Measurements from ENCODE around the gene UBE4B. TPM values are rescaled to one million over a fixed set of nuclear protein-coding genes. Genes with fewer than 3 reads are reported as not detected.
"Not testable (repeated sequence)": the region's sequence is repeated elsewhere in the genome, so short reads cannot be mapped to it uniquely, and the experiment has no call there.

Gene UBE4B
- total and polyA plus RNA-seq, 2 experiments from 2014 or later, result 18.7 to 41.1 TPM

GRCh38 chr1:10106756-10107475 lies 74.2 kb downstream of the UBE4B start:
- H2AFZ ChIP-seq, result no peak overlapping the region

GRCh38 chr1:10107476-10107847 lies 74.7 kb downstream of the UBE4B start:
- H4K20me1 ChIP-seq (ENCODE audit: insufficient read depth, poor library complexity, severe bottlenecking); H3K4me2 ChIP-seq; H2AFZ ChIP-seq; H3K27me3 ChIP-seq; H3K36me3 ChIP-seq (replicated peaks; ENCODE audit: insufficient read depth, low read depth); DNase-seq (ENCODE audit: low spot score); H3K4me3 ChIP-seq; H3K9me3 ChIP-seq (ENCODE audit: low read depth); H3K79me2 ChIP-seq; H3K9me2 ChIP-seq (replicated peaks; ENCODE audit: insufficient read depth); H3K4me1 ChIP-seq (ENCODE audit: insufficient read depth): not testable (repeated sequence)
- 95% methylated on average over 6 of the region's 8 CpGs for WGBS (ENCODE audit: low lambda C conversion rate, missing lambda C conversion rate)
- H3K27ac ChIP-seq, result peak overlapping the region; percentile 28

More at GRCh38 chr1:10106756-10107475, 74.2 kb downstream of the UBE4B start:
- H3K4me2 ChIP-seq, result no peak overlapping the region
- H3K4me1 ChIP-seq (ENCODE audit: insufficient read depth), result peaks cover 5% of the 10 kb centered on the region
- no peaks in the 10 kb centered on the region for H3K9me2 ChIP-seq (replicated peaks; ENCODE audit: insufficient read depth)
- H3K79me2 ChIP-seq, result peaks cover 3% of the 10 kb centered on the region
- H3K9me3 ChIP-seq (ENCODE audit: low read depth), result no peaks in the 10 kb centered on the region
- no peaks in the 10 kb centered on the region for H3K36me3 ChIP-seq (replicated peaks; ENCODE audit: insufficient read depth, low read depth)
- no peak for TF ChIP-seq CTCF (IDR thresholded peaks at IDR 0.05; ENCODE audit: poor library complexity)
- TF ChIP-seq EZH2 (IDR thresholded peaks at IDR 0.05; ENCODE audit: borderline replicate concordance), result no peak
- no peaks in the 10 kb centered on the region for H3K27me3 ChIP-seq
- 98% methylated on average over 7 of the region's 7 CpGs for WGBS (ENCODE audit: low lambda C conversion rate, missing lambda C conversion rate)
- no peak overlapping the region for H3K27ac ChIP-seq
- H3K4me3 ChIP-seq, result no peak overlapping the region
- H4K20me1 ChIP-seq (ENCODE audit: insufficient read depth, poor library complexity, severe bottlenecking), result no peaks in the 10 kb centered on the region
- no peak for DNase-seq (ENCODE audit: low spot score)

GRCh38 chr1:10108134-10108663 lies 75.4 kb downstream of the UBE4B start:
- Histone ChIP-seq H4K20me1 (ENCODE audit: insufficient read depth, poor library complexity, severe bottlenecking) (no peaks in the 10 kb centered on the region), H3K27ac (peak overlapping the region; percentile 28), H3K4me3 (no peak overlapping the region), H3K9me3 (ENCODE audit: low read depth) (no peaks in the 10 kb centered on the region), H2AFZ (no peak overlapping the region), H3K4me2 (peak overlapping the region; percentile 2), H3K4me1 (ENCODE audit: insufficient read depth) (peaks cover 5% of the 10 kb centered on the region), H3K27me3 (no peaks in the 10 kb centered on the region), H3K9me2 (replicated peaks; ENCODE audit: insufficient read depth) (no peaks in the 10 kb centered on the region), H3K79me2 (peaks cover 3% of the 10 kb centered on the region), H3K36me3 (replicated peaks; ENCODE audit: insufficient read depth, low read depth) (no peaks in the 10 kb centered on the region)
- TF ChIP-seq EZH2 (IDR thresholded peaks at IDR 0.05; ENCODE audit: borderline replicate concordance) (no peak), CTCF (IDR thresholded peaks at IDR 0.05; ENCODE audit: poor library complexity) (no peak), EZH2phosphoT487 (IDR thresholded peaks at IDR 0.05; ENCODE audit: low read depth, severe bottlenecking, unreplicated experiment) (no peak)
- WGBS (ENCODE audit: low lambda C conversion rate, missing lambda C conversion rate), result 64% methylated on average over 8 of the region's 8 CpGs
- DNase-seq (ENCODE audit: low spot score), result peak; percentile 13

GRCh38 chr1:10108948-10109708 lies 76.4 kb downstream of the UBE4B start:
- Histone ChIP-seq H3K9me2 (replicated peaks; ENCODE audit: insufficient read depth) (no peaks in the 10 kb centered on the region), H3K4me2 (no peak overlapping the region), H3K4me1 (ENCODE audit: insufficient read depth) (peaks cover 5% of the 10 kb centered on the region), H3K79me2 (peaks cover 3% of the 10 kb centered on the region), H3K36me3 (replicated peaks; ENCODE audit: insufficient read depth, low read depth) (no peaks in the 10 kb centered on the region), H2AFZ (no peak overlapping the region), H4K20me1 (ENCODE audit: insufficient read depth, poor library complexity, severe bottlenecking) (no peaks in the 10 kb centered on the region), H3K4me3 (no peak overlapping the region), H3K9me3 (ENCODE audit: low read depth) (no peaks in the 10 kb centered on the region), H3K27ac (peak overlapping the region; percentile 28), H3K27me3 (no peaks in the 10 kb centered on the region)
- no peak for DNase-seq (ENCODE audit: low spot score)
- no peak for TF ChIP-seq EZH2 (IDR thresholded peaks at IDR 0.05; ENCODE audit: borderline replicate concordance)
- TF ChIP-seq EZH2phosphoT487 (IDR thresholded peaks at IDR 0.05; ENCODE audit: low read depth, severe bottlenecking, unreplicated experiment), result no peak
- TF ChIP-seq CTCF (IDR thresholded peaks at IDR 0.05; ENCODE audit: poor library complexity), result no peak
- 96% methylated on average over 11 of the region's 11 CpGs for WGBS (ENCODE audit: low lambda C conversion rate, missing lambda C conversion rate)

Data from hepatocyte (in vitro differentiated cells).